Transverse colon (tissue), 4 donors: ENCODE results near the gene E2F2. TPM values are rescaled to one million over a fixed set of nuclear protein-coding genes. Genes with fewer than 3 reads are reported as not detected.
"Not testable (repeated sequence)": the region's sequence is repeated elsewhere in the genome, so short reads cannot be mapped to it uniquely, and the experiment has no call there.

ENCODE experiments used
- DNase-seq: peaks from one replicate; pipeline ENCODE4 v3.0.0-alpha.2; 2019
- H3K27ac ChIP-seq, 4 donors: fragments of 200-600 bp; sonication (generic); 2 replicates each; pipeline ENCODE4 v1.5.1; 2016 to 2018; ENCODE audit warnings: inconsistent platforms in 4 of 4
- H3K27me3 ChIP-seq: fragments of 200-600 bp; sonication (generic); 2 replicates; pipeline ENCODE4 v1.5.1; 2017; ENCODE audit warnings: inconsistent platforms
- H3K36me3 ChIP-seq, 4 donors: fragments of 200-600 bp; sonication (generic); 2 replicates each; pipeline ENCODE4 v1.5.1; 2017 to 2019; ENCODE audit warnings: inconsistent platforms in 4 of 4
- H3K4me1 ChIP-seq, 4 donors: fragments of 200-600 bp; sonication (generic); 2 replicates each; pipeline ENCODE4 v1.5.1; 2017 to 2020; ENCODE audit warnings: inconsistent platforms in 4 of 4
- H3K4me3 ChIP-seq, 4 donors: fragments of 200-600 bp; sonication (generic); 1 replicate in 1 of 4; 2 replicates in 3 of 4; pipeline versions ENCODE4 v1.5.1 to v1.6.1; 2017 to 2019; ENCODE audit warnings: inconsistent platforms in 4 of 4
- H3K9me3 ChIP-seq, 2 donors: fragments of 200-600 bp; sonication (generic); 2 replicates each; pipeline ENCODE4 v1.5.1; 2017 to 2019; ENCODE audit warnings: inconsistent platforms in 2 of 2
- EP300 ChIP-seq: sonication (generic); formaldehyde crosslinking; IDR thresholded peaks from one replicate; pipeline ENCODE4 v1.6.1; 2017; ENCODE audit warnings: antibody characterized with exemption, low read depth
- POLR2A ChIP-seq: fragments of 450-650 bp; IDR thresholded peaks from one replicate; pipeline ENCODE4 v1.6.1; 2016; ENCODE audit warnings: antibody characterized with exemption, mild to moderate bottlenecking, moderate library complexity
- POLR2AphosphoS5 ChIP-seq, 3 donors: sonication (generic); formaldehyde crosslinking; IDR thresholded peaks; one replicate each; pipeline ENCODE4 v1.6.1; 2016; ENCODE audit warnings: antibody characterized with exemption in 3 of 3
- WGBS, 2 donors: methylation state at CpG; one replicate each; pipeline ENCODE4 v1.1.5; 2018; ENCODE audit warnings: low coverage in 1 of 2; 5-methylcytosine and 5-hydroxymethylcytosine counted together
- in situ Hi-C, 4 donors: fragments of 200-750 bp; cut with MboI; loops; one replicate each; pipeline versions ENCODE4 v1.15.0 to v1.15.1; 2017; ENCODE audit warnings: low sequenced_read_pairs in 3 of 4, low pct_ligation_motif_present in 1 of 4, low pct_unique_long_range_greater_than_20kb in 1 of 4
- intact Hi-C: fragments of 100-400 bp; cut with DNase I; formaldehyde crosslinking; loops from one replicate; pipeline ENCODE4 v1.15.1; 2023; ENCODE audit warnings: low total_unique reads
- total RNA-seq, 4 donors: library from RNA; depleted of rRNA; stranded (reverse); fragments of >200 nt; gene quantifications; one replicate each; pipeline ENCODE4 v1.1.0, GENCODE V29; 2016
- TF ChIP-seq, protein P1 (sequence below), 5 experiments: fragments of 200-600 bp in 3 of 5; fragments of 450-650 bp in 2 of 5; sonication (generic) in 3 of 5; IDR thresholded peaks; 1 replicate in 2 of 5; 2 replicates in 3 of 5; pipeline ENCODE4 v1.5.1; 2016 to 2017; ENCODE audit warnings: antibody characterized with exemption in 5 of 5, inconsistent platforms in 3 of 5, mild to moderate bottlenecking in 2 of 5, moderate library complexity in 1 of 5

Gene E2F2
- total RNA-seq, 4 donors from 2014 or later: 6.7 to 11.6 (median 8.9) TPM

- no peaks in the 10 kb centered on the region for H3K4me1 ChIP-seq
- intact Hi-C loops (no loop called here), in situ Hi-C loops (no loop called here)
- H3K4me3 ChIP-seq: no peak overlapping the region
- WGBS, 2 donors: 80 to 94% methylated on average over 1 to 7 of the region's 15 CpGs
- H3K36me3 ChIP-seq: no peaks in the 10 kb centered on the region
- H3K9me3 ChIP-seq: no peaks in the 10 kb centered on the region
- TF ChIP-seq POLR2A (no peak), POLR2AphosphoS5 (IDR thresholded peaks at IDR 0.05) (no peak), EP300 (no peak)
- TF ChIP-seq, protein P1, sequence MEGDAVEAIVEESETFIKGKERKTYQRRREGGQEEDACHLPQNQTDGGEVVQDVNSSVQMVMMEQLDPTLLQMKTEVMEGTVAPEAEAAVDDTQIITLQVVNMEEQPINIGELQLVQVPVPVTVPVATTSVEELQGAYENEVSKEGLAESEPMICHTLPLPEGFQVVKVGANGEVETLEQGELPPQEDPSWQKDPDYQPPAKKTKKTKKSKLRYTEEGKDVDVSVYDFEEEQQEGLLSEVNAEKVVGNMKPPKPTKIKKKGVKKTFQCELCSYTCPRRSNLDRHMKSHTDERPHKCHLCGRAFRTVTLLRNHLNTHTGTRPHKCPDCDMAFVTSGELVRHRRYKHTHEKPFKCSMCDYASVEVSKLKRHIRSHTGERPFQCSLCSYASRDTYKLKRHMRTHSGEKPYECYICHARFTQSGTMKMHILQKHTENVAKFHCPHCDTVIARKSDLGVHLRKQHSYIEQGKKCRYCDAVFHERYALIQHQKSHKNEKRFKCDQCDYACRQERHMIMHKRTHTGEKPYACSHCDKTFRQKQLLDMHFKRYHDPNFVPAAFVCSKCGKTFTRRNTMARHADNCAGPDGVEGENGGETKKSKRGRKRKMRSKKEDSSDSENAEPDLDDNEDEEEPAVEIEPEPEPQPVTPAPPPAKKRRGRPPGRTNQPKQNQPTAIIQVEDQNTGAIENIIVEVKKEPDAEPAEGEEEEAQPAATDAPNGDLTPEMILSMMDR (IDR thresholded peaks at IDR 0.05): no peak
- H3K27me3 ChIP-seq: no peaks in the 10 kb centered on the region
- no peak for DNase-seq
- no peak overlapping the region for H3K27ac ChIP-seq
These were observed 21.1 kb downstream of the E2F2 start for GRCh38 chr1:23509896-23510295.

DNA sequence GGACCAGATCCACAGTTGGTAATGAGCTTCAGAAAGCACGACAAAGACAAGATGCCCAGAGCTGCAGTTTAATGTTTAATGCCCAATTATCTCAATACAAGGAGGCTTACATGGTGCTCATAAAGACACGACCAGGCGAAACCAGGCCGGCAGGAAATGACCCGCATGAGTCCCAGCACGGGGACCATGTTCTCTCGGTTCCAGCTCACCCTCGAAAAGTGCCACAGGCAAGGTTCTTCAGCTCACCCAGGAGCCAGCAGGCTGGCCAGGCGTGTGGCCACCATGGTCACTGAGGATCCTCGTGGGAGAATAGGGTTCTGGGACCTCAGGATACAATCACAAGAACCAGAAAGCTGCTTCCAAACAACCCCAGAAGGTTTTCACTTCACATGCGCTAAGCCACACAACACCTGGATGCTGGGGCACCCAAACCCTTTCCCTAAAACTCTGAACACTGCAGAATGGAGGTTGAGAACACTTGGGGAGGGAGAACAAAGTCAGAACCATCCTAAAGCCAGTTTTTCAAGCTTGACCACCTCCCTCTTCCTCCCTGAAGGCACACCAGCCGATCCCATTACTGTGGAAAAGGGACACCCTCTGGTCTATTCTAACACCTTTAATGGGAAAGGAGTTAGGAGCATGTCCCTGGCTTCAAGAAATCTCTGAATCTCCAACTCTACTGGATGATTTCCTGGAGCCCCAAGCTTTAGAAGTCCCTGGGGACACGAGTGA, 24.5 kb downstream of the E2F2 start:
- intact Hi-C loops: no loop called here
- Histone ChIP-seq H3K9me3 (no peaks in the 10 kb centered on the region), H3K27ac (no peak overlapping the region), H3K27me3 (no peaks in the 10 kb centered on the region), H3K4me3 (no peak overlapping the region), H3K4me1 (no peaks in the 10 kb centered on the region), H3K36me3 (no peaks in the 10 kb centered on the region)
- no peak for TF ChIP-seq POLR2A
- TF ChIP-seq EP300: no peak
- TF ChIP-seq, protein P1 (IDR thresholded peaks at IDR 0.05): no peak
- TF ChIP-seq POLR2AphosphoS5 (IDR thresholded peaks at IDR 0.05): no peak
- WGBS, 2 donors: 87 to 100% methylated on average over 2 to 13 of the region's 13 CpGs
- in situ Hi-C loops: no loop called here
- no peak for DNase-seq

DNA sequence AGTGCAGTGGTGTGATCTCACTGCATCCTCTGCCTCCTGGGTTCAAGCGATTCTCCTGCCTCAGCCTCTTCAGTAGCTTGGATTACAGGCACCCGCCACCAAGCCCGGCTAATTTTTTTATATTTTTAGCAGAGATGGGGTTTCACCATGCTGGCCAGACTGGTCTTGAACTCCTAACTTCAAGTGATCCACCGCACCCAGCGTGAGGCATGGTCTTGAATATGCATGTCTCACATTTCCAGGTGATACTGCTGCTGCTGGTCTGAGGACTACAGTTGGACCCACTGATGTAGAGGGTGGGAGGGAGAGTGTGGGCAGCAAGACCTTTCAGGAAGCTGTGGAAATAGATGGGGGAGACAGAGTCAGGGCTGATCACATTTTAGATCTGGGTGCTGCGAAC, 25.2 kb downstream of the E2F2 start:
- no peaks in the 10 kb centered on the region for H3K9me3 ChIP-seq
- no peaks in the 10 kb centered on the region for H3K27me3 ChIP-seq
- no peak overlapping the region for H3K27ac ChIP-seq
- H3K4me3 ChIP-seq: no peak overlapping the region
- DNase-seq: no peak
- WGBS, 2 donors: 95 to 100% methylated on average over 1 to 6 of the region's 6 CpGs
- no peaks in the 10 kb centered on the region for H3K36me3 ChIP-seq
- intact Hi-C loops (no loop called here), in situ Hi-C loops (no loop called here)
- TF ChIP-seq, protein P1 (IDR thresholded peaks at IDR 0.05): no peak
- no peak for TF ChIP-seq EP300
- no peak for TF ChIP-seq POLR2A
- TF ChIP-seq POLR2AphosphoS5 (IDR thresholded peaks at IDR 0.05): no peak
- H3K4me1 ChIP-seq: no peaks in the 10 kb centered on the region

DNA sequence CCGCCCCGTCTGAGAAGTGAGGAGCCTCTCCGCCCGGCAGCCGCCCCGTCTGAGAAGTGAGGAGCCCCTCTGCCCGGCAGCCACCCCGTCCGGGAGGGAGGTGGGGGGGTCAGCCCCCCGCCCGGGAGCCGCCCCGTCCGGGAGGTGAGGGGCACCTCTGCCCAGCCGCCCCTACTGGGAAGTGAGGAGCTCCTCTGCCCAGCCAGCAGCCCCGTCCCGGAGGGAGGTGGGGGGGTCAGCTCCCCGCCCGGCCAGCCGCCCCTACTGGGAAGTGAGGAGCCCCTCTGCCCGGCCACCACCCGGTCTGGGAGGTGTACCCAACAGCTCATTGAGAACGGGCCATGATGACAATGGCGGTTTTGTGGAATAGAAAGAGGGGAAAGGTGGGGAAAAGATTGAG, 26.9 kb downstream of the E2F2 start:
- 90% methylated on average over 9 of the region's 24 CpGs; no CpG with 5 or more reads in 1 of the 2 donors for WGBS, 2 donors
- H3K27me3 ChIP-seq, in situ Hi-C loops, H3K4me1 ChIP-seq, H3K36me3 ChIP-seq, H3K9me3 ChIP-seq, H3K4me3 ChIP-seq, DNase-seq, intact Hi-C loops, H3K27ac ChIP-seq: not testable (repeated sequence)

- intact Hi-C loops: no loop called here
- Histone ChIP-seq H3K4me1 (peaks cover 0 to 9% (median 2%) of the 10 kb centered on the region in 4 donors), H3K27me3 (no peaks in the 10 kb centered on the region), H3K36me3 (no peaks in the 10 kb centered on the region), H3K27ac (no peak overlapping the region), H3K9me3 (no peaks in the 10 kb centered on the region), H3K4me3 (no peak overlapping the region)
- in situ Hi-C loops: no loop called here
- 84 to 93% methylated on average over 3 to 6 of the region's 6 CpGs for WGBS, 2 donors
- no peak for DNase-seq
- TF ChIP-seq POLR2AphosphoS5 (IDR thresholded peaks at IDR 0.05) (no peak), EP300 (no peak), POLR2A (no peak)
- TF ChIP-seq, protein P1 (IDR thresholded peaks at IDR 0.05): no peak
These were observed 28.1 kb downstream of the E2F2 start for GRCh38 chr1:23502951-23503350.
